Fibroblast of villous mesenchyme (primary cell): ENCODE measurements around the gene SLC12A3. TPM values are rescaled to one million over a fixed set of nuclear protein-coding genes. Genes with fewer than 3 reads are reported as not detected.

ENCODE experiments used
- DNase-seq: peaks from one replicate; pipeline ENCODE4 v3.0.0-alpha.2; 2010; ENCODE audit warnings: low read depth
- H3K4me3 ChIP-seq: 2 replicates; pipeline ENCODE4 v1.5.1; 2011; ENCODE audit warnings: low read depth, mild to moderate bottlenecking, low read length
- total RNA-seq: library from RNA; depleted of rRNA; stranded (reverse); fragments of >200 nt; gene quantifications from 2 replicates; pipeline ENCODE4 v1.2.3, GENCODE V29; 2012
- TF ChIP-seq, protein P1 (sequence below): IDR thresholded peaks from 2 replicates; pipeline ENCODE4 v1.5.1; 2012; ENCODE audit warnings: low read depth, mild to moderate bottlenecking, low read length; ENCODE audit not compliant: insufficient read depth

Gene SLC12A3
- total RNA-seq, 1 donor: not detected

DNA sequence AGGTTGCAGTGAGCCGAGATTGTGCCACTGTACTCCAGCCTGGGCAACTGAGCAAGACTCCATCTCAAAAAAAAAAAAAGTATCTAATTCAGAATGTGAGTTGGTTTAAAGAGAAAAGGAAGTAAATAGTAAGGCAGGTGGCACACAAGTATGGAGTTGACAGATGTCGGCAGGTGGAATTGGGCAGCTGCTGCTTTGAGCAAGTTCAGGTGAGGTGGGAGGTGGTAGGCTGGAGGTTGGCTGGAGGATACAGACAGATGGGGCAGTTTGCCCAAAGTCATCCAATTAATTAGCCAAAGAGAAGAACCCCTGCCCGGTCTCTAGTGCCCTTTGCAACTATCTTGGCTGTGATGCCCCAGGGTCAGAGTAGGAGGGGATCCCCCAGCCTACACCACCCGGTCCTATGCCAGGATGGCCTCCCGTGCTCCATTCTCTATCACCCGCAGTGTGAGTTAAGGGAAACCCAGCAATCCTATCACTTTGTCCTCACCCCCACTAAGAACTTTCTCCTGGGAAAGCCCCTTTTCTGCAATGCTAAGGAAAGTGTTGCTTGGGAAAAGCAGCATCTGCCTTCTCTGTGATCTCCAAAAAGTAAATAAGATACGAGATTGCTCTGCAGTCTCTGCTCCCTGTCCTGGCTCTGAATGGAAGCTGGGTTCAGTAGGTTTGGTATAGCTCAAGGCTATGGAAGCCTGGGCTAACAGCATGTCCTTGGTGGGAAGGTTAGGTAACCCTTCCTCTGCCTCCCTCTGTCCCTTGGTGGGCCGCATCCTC is 32.2 kb downstream of the SLC12A3 start:
- TF ChIP-seq, protein P1, sequence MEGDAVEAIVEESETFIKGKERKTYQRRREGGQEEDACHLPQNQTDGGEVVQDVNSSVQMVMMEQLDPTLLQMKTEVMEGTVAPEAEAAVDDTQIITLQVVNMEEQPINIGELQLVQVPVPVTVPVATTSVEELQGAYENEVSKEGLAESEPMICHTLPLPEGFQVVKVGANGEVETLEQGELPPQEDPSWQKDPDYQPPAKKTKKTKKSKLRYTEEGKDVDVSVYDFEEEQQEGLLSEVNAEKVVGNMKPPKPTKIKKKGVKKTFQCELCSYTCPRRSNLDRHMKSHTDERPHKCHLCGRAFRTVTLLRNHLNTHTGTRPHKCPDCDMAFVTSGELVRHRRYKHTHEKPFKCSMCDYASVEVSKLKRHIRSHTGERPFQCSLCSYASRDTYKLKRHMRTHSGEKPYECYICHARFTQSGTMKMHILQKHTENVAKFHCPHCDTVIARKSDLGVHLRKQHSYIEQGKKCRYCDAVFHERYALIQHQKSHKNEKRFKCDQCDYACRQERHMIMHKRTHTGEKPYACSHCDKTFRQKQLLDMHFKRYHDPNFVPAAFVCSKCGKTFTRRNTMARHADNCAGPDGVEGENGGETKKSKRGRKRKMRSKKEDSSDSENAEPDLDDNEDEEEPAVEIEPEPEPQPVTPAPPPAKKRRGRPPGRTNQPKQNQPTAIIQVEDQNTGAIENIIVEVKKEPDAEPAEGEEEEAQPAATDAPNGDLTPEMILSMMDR: no peak
- no peak overlapping the region for H3K4me3 ChIP-seq
- DNase-seq: no peak

DNA sequence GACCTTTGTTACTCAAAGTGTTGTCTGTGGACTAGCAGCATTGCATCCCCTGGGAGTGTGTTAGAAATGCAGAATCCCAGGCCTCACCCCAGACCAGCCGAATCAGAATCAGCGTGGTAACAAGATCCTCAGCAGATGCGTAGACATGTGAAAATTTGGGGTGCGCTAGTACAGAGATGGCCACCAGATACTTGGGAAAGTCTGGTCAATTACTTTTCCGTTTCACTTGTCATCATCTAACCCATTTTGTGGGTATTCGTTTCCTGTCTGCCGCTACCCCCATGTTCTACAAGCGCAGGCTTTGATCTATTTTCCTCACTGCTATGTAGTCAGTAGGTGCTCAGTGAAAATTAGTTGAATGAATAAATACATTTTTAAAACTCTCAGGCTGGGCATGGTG is 33.8 kb downstream of the SLC12A3 start:
- TF ChIP-seq, protein P1: no peak

DNA sequence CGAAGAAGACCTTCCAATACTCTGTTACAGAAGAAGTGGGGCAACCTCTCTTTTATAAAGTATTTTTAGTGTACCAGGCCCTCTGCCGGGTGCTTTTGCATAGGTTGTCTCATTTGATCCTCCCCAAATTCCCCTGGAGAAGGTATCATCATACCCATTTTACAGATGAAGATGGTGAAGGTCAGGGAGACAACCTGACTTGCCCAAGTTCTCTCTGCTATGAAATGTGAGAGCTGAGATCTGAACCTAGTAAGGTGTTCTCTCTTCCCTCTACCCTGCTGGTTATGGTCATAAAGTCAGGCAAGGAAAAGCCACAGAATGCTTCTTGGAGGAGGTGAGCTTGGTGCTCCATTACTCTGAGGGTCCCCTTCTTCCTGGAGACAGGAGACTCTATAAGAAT is 38.9 kb downstream of the SLC12A3 start:
- TF ChIP-seq, protein P1: no peak
- no peak overlapping the region for H3K4me3 ChIP-seq
- DNase-seq: no peak

More for the DNA sequence above, 33.8 kb downstream of the SLC12A3 start:
- DNase-seq: no peak
- H3K4me3 ChIP-seq: no peak overlapping the region

DNA sequence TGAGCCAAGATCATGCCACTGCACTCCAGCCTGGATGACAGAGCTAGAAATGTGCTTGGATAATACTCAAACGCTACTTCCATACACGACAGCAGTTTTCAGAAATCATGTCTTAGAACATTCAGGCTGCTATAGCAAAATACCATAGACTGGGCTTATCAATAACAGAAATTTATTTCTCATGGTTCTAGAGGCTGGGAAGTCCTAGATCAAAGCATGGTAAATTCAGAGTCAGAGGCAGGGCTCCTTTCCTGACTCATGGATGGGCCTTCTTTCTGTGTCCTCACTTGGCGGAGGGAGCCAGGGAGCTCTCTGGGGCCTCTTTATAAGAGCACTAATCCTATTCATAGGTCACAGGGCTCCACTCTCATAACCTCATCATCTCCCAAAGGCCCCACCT is 42.4 kb downstream of the SLC12A3 start:
- no peak overlapping the region for H3K4me3 ChIP-seq
- TF ChIP-seq, protein P1: no peak
- no peak for DNase-seq

DNA sequence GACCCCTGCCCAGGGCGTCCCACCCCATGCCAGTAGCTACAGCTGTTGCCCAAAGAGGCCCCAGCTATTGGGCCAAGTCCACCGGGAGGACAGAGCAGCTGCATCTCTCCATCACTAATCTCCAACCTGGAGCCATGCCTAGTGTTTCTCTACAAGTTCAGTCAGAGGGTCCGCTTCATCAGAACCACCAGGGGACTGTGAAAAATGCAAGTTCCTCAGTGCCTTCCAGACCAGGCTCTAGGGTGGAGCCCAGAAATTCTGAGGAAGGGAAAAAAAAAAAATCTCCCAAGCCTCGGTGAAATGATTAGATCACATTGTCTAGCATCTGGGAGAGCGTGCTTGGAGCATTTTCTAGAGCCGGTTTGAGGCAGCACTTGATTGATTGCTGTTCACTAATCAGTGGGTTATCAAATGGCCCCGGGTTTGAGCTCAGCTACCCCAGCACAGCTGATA is 44.5 kb downstream of the SLC12A3 start:
- TF ChIP-seq, protein P1: no peak
- peak; percentile 23 for DNase-seq
- H3K4me3 ChIP-seq: no peak overlapping the region

DNA sequence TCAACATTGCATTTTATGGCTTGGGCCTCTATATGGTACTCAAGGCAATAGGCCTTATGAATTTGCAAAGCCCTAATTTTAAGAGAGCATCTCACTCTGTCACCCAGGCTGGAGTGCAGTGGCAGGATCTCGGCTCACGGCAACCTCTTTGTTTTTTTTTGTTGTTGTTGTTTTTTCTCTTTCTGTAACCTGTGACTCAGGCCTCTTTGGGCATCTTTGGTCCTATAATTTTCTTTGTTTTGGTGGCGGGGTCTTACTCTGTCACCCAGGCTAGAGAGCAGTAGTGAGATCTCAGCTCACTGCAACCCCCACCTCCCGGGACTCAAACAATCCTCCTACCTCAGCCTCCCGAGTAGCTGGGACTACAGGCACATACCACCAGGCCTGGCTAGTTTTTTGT is 45.1 kb downstream of the SLC12A3 start:
- TF ChIP-seq, protein P1: no peak
- DNase-seq: no peak
- H3K4me3 ChIP-seq: no peak overlapping the region
